Testis (tissue), 2 donors: ENCODE measurements around the gene BHMT.

ENCODE experiments used
- CTCF ChIP-seq, 3 experiments: fragments of 450-650 bp in 2 of 3; fragments of 200-600 bp in 1 of 3; sonication (generic) in 1 of 3; IDR thresholded peaks; one replicate each; pipeline ENCODE4 v1.5.1; 2016 to 2019; ENCODE audit warnings: antibody characterized with exemption in 3 of 3, mild to moderate bottlenecking in 2 of 3, moderate library complexity in 1 of 3
- POLR2A ChIP-seq: fragments of 450-650 bp; IDR thresholded peaks from one replicate; pipeline ENCODE4 v1.6.1; 2017; ENCODE audit warnings: antibody characterized with exemption, mild to moderate bottlenecking, moderate library complexity

- TF ChIP-seq CTCF (IDR thresholded peaks at IDR 0.05), result no peak
- no peak for TF ChIP-seq POLR2A
These were observed 24.4 kb downstream of the BHMT start for GRCh38 chr5:79135790-79136553.
